Left kidney (tissue), 2 donors: ENCODE data around the gene IRF5. TPM values are rescaled to one million over a fixed set of nuclear protein-coding genes. Genes with fewer than 3 reads are reported as not detected.

Source experiments
- DNase-seq: peaks from one replicate; pipeline ENCODE4 v3.0.0-alpha.2; 2013
- polyA plus RNA-seq: library from polyadenylated mRNA; unstranded; fragments of 120-200 nt; gene quantifications from one replicate; pipeline ENCODE4 v1.2.1, GENCODE V29; 2013; ENCODE audit not compliant: insufficient read length

Gene IRF5
- polyA plus RNA-seq, 1 donor = 8.3 TPM

DNA sequence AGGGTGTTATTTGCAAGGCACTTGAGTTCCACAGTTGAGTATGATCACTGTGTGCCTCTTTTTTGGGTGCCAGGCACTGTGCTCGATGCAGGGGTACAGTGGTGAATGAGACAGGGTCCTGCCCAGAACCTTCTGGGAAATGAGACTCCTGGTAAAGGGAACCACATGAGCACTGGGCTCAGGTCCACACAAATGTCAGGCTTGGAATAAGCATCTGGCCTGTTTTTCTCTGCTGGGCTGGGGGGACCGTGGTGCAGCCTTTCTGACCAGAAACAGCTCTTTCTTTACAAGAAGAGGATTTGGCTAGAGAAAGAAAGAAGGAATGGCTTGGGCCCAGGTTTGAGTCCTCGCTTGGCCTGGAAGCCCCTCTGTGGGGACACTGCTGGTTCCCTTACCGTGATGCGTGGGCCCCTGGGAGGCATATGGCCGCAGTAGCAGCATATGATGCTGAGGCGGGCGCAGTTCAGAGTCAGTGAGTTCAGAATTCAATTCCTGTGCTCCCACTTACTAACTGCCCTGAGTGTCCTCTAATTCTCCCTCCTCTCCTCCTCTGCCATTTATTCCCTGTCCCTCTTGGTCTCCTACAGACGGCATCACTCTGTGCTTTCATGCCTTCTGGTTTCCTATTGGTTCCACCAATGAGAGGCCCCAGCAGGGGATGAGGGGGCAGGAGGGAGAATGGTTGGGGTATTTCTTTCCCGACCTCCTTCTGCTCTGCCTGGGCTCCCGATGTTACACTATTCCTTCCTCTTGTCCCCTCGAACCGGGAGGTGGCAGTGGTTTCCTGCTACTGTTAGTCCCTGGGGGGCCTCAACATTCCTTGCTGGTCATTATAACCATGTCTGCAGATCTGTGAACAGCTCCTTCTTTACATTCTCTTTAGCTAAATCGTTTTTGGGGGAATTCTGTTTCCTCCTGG, 17.6 kb upstream of the IRF5 start:
- no peak for DNase-seq

DNA sequence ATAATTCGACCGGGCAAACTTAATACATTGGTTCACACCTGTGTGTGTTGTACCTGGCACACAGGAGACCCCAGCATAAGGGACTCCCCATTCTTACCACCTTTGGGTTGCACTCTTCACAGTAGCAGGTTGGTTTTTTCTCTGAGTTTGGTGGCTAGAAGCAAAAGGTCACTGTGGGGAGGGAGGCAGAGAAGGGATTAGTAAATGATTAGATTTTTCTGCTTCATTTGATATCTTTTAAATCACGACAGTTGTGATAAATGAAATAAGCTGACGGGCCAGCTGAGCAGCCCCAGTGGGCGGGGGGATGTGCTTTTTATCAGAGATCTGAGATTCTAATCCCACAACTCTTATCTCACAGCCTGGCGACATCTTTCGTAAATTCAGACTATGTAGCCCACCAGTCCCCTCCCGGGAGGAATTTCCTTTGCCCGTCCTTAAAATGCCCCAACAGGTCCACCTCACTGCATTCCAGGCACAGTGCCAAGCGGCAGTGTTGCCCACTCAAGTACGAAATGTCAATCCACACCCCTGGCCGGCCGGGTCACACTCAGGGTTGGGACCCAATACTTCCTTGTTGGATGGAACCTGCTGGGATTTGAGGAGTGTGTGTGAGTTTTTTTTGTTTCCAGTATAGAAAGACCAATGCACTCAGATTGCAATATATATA, 16.7 kb upstream of the IRF5 start:
- DNase-seq = no peak

DNA sequence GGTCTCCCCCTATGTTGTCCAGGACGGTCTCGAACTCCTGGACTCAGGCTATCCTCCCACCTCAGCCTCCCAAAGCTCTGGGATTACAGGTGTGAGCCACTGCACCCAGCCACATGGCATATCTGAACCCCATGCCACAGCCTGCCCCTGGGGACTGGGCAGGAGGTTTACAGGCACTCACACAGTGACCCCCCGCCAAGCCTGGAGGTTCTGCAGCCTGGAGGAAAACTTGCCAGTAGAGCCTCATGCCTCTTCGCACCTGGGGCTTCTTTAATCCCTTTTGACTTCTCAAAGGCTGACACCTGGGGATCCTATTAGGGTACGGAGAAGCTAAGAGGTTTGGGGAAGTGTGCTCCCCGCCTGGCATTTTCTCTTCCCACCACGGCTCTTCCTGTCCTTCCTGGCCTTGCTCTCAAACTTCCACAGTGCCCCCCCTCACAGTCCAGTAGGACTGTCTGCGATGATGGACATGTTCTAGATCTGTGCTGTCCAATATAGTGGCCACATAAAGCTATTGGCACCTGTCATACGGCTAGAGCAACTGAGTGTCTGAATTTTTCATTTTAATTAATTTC, 15.8 kb upstream of the IRF5 start:
- DNase-seq = no peak

DNA sequence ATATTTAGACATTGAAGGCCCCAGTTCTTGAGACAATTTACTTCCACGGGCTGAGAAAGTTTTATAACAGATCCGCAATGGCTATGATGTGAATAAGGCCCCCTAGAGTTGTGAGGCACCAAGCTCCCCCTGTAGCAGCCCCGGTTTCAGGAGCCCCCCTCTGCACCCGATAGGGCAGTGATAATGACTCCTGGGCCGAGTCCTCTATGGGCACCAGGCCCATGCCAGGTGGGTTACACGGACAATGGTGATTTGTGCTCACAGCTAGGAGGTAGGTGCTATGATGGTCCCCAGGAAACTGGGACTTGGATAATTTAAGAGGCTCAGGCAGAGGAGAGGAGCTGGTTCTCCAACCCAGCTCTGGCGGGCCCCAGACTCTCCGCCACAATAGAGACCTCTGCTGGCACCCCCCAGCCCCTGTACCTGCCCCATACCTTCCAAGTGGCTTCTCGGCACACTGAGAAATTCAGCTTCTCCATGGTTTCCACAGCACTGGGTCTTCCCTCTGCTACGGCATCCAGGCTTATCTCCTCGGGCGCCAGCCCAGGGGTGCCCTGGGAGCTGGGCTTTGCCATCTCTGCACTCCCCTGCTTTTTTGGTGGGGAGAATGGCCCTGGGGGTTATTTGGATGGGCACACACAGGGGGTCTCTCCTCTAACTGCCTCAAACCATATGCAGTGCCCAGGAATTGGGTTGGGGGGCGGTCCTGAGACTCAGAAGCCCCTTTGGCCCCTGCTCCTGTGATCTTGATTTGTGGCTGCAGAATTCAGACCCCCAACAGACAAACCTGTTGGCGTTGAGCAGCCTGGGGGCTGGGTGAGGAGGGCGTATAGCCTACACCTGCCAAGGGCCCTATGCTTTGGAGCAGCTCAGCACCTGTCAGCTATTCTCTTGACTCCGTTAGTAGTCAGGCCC, 15.0 kb upstream of the IRF5 start:
- no peak for DNase-seq

DNA sequence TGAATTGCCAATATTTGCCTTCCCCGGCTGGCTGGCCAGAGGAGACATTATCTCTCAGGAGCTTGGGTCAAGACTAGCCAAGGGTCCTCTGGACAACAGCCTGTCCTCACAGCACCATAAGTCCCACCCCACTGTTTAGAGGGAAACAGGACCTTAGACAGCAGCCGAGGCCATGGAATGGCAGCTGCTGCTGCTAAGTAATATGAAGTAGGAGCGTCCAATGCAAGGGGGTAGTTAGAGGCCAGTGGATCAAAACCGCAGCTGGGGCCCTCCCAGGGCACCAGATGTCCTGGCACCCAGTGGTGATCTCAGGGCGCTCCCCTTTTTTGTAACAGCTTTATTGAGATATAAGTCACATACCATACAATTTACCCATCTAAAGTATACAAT, 14.3 kb upstream of the IRF5 start:
- DNase-seq = no peak

DNA sequence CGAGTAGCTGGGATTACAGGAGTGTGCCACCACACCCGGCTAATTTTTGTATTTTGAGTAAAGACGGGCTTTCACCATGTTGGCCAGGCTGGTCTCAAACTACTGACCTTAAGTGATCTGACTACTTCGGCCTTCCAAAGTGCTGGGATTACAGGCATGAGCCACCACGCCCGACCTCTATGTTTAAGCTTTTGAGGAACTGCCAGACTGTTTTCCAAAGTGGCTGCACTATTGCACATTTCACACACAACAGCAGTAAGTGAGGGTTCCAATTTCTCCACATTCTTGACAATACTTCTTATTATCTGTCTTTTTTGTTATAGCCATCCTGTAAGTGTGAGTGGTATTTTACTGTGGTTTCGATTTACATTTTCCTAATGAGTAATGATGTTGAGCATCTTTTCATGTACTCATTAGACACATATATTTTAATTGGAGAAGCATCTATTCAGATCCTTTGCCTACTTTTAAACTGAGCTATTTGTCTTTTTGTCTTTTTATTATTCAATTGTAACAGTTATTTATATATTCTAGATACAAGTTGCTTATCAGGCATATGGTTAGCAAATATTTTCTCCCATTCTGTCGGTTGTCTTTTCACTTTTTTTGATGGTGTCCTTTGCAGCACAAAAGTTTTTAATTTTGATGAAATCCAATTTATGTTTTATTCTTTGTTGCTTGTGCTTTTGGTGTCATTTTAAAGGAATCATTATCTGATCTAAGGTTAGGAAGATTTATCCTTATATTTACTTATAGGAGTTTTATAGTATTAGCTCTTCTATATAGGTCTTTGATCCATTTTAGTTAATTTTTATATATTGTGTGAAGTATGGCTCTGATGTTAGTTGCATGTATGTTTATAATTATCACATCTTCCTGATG, 12.8 kb upstream of the IRF5 start:
- no peak for DNase-seq

DNA sequence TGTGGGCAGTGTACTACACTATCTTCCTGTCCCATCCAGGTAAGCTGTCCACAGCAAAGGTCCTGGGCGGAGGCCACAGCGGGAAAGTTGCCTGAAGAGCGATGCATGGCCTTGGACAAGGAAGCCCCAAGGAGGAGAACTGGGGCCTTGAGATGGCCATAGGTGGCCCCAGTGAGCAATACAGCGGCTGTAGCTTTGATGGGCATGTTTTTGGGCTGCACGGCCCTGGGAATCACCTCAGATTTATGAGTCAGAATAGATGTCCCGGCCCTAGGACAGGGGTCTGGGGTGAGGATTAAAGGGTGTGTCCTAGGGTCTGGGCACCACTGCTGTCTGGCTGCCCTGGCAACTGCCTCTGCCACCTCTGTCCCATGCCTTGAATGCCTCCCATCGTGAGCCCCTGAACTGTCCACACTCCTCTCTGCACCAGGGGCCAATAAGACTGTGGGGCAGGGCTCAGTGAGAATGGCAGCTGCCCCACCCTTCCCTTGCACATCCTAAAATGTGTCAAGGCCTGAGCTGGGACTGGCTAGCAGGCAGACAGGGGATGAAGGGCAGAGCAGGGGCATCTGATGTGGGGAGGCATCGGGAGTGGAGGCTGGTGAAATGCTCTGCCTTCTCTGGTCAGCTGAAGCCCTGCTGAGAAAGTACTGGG, 9.4 kb upstream of the IRF5 start:
- DNase-seq = no peak

DNA sequence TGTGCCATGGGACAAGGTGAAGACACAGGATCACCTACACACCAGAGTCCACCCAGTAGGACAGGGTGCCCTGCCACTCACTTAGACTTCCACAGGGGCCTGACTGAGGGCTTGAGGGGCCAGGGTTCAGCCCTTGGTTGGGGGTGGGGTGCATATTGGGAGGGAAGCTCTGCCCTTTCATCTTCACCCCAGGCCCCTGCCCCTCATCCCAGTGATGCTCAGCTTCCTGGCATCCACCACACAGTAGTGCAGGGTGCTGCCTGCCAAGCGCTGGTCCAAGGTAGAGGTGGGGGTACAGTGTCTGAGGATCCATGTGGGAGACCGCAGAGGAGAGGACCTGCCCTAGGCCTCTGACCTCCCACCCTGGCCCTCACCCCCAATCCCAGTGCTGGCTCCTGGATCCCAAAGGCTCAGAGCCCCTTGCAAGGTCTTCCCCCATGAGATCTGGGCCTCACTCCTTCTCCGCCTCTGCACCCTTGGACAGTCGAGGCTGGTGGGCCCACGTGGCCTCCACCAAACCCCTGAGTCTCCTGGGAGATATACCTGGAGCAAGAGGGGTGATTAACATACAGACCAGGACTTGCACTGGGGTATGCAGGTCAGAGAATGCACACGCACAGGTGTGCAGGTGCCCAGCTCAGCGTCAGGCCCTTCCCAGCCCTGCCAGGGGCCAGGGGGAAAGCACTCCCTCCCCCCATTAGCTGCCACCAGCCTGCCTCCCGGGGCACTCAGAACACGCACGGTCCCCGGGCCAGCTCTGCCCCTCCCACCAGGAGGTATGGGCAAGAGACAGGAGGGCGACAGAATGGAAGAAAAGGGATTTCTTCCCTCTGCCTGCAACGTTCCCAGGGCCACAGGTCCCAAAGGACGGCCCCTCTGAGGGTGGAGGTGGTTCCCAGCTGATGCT, 8.6 kb upstream of the IRF5 start:
- no peak for DNase-seq

DNA sequence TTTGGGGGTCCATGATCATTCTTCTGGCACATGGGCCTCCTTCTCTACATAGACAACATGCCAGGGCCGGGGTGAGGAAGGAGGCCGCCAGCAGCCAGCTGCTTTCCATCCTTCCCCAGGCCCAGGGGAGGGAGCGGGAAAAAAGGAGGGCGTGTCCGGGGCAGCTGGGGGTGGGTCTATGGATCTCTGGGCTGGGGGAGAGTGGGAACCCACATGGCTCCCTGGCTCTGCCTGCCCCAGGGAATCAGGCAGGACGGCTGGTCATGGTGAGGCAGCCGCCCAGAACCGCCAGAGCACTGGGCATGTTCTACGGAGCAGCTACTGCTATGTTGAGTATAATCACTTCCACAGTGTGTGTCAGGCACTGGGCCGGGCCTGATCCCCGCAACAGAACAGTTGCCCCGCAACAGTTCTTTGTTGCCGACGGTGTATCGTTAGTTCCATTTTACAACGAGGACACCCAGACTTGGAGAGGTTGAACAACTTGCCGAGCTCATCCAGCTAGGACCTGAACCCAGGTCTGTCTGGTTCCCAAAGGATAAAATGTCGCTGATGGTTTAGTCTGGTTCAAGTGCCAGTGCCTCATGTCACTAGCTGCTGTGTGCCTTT, 6.4 kb upstream of the IRF5 start:
- no peak for DNase-seq

DNA sequence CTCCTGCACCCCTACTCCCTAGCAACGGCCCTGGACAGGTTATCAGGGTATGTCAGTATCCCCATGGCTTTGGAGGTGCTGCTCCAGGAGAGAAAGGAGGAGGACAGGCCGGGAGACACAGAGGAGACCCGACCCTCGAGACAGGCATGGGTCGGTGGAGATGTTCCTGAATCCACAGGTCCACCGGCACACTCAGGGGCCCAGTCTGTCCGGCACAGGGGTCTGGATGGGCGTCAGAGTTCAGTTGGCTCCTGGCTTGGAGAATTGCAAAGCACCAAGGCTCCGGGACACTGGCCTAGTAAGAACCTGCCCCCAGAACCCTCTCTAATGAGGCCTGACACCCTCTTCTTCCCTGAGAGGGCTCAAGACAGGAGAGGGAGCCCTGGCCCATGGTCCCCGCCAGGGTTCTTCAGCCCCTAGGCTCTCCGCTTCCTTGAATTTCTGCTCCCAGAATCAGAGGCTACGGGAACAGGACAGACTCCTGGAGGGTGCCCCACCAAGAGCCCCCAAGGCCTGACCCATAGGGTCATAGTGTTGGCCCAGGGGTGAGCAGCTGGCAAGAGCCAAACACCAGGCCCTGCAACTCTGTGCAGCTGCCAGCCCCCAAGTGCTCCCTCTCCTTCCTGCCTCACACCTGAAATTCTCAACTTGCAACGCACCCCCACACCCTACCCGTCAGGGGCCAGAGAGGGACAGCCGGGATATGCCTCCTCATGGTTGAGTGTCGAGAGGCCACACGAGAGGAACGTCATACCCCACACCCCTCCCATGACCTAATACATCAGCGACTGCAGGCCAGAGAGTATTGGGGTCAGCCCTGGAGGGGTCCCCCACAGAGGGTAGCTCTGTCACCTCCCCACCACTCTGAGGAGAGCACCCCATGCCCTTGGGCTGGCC, 5.5 kb upstream of the IRF5 start:
- DNase-seq = no peak

DNA sequence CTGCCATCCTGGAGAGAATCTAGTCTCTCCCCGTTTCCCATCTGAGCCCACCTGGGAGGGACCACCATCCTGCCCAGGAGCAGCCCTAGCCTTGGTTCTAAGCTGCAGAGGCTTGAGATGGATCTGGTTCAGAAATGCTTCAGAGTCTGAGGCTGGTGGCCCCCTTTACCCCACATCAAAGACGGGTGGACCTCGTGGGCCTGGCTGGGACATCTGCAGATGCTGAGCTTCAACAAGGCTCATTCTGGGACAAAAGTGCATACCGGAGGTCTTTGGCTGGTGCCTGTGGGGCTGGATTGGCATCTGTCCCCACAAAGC, 4.9 kb upstream of the IRF5 start:
- no peak for DNase-seq

DNA sequence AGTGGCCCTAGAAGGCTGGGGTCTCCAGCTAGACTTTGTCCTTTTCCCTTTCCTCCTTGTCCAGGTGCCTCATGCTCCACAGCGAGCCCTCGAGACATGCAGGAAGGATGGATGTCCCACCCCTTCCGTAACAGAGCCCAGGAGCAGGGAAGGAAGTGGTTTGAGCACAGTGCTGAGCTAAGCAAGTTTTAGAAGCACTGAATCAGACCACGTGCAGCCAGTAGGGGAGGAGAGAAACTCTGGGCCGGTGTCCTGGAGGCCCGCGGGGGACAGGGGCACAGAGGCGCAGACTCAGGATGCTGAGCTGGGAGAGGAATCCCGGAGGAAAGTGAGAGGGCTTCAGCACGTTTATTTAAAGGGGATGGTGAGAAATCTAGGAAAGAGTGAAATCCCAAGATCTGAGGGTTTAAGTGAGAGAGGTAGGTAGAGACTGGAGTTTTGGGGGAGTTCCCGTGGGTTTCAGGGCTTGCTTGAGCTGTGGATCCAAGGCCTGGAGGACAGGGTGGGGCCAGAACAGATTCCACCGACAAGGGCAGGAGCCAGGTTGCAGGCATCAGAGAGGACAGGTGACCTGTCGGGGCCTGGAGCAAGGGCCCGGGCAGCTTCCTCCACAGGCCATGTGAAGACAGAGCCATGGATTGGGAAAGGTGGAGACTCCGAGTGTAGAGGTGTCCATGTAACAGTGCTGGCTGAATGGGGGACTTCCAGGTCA, 4.4 kb upstream of the IRF5 start:
- no peak for DNase-seq

DNA sequence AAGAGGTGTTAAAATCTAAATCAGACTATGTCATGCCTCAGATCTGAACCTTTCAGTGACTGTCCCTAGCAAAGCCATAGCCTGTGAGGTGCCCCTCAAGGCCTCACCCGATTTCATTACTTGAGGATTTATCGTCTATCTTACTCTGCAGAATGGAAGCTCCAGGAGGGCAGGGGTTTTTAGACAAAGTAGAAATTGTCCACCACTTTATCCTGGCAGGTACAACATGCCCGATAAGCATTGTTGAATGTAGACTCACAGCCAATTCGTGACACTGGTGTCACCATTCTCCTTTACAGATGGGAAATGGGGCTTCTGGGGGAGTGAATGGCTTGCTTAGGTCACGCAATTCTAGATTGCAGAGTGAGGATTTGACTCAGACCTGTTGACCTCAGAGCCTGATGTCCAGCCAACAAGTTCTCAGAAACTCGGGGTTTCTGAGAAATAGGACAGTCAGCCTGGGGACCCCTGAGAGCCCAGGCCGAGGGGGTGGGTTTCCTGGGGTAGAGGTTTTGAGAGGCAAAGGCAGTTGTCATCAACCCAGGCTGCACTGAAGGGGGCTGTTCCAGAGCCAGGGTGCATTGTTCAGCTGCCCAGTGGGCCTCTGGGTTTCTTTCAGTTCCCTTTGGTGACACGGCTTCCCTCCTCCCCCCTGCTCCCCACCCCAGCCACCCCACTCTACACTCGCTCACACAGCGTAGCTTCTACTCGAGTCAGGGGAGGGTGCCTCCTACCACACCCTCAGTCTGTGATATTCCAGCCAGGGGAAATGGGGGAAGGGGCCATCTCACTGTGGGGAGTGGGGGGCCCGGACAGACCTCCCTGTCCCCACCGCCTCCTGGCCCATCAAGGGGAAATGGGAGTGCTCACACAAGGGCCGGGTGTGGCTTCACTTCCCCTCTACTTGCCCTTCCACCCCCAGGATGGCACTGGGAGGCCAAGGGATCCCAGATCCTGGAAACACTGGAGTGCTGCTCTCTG, 3.1 kb upstream of the IRF5 start:
- DNase-seq = no peak

DNA sequence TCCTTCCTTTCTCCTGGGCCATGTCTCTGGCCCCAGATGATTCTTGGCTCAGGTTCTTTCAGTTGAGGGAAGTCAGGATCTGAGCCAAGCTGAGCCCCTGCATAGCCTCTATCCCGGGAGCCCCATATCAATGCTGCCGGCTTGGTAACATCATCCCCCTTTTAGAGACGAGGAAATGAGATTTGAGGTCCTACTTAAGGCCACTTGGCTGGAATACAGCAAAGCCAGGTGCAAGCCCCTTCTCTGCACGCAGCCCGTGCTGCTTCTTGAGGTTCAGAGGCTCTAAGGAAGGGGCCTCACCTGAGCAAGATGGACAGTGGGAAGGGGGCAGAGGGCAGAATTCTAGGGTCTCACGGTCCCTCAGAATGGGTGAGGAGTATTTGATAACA, 2.4 kb upstream of the IRF5 start:
- DNase-seq = no peak

DNA sequence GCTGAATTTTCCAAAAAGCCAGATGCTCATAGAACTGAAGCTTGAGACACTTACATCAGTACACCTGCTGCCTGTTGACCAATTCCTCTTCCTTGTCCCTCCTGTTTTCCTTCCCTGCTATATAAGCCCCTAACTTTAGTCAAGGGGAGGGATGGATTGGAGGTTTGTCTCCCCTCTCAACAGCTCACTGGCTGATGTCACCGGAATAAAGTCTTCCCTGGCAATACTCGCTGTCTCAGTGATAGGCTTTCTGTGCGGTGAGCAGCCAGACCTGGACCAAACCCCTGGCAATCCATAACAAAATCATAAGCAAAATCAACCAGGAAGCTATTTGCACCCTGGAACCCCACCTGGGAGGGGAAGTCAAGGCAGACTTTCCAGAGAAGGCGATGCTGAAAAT, 929 bp upstream of the IRF5 start:
- no peak for DNase-seq

DNA sequence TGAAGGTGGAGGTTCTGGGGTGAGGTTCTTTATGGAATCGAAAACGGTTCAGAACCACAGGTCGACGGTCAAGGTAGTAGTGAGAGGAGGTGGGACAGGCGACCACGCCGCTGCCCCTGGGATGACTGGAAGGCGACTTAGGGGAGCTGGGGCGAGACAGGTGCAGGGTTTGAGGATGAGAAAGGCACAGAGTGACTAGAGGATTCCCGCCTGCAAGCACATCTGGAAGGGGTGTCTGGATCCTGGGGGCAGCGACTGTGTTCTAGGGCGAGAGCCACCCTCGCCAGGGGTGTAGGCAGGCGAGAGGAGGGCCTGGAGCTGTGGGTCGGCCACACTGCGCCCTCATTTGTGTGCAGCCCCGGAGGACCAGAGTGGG, 468 bp upstream of the IRF5 start:
- no peak for DNase-seq
